Activated CD4-positive, CD25-positive, alpha-beta regulatory T cell (primary cell): ENCODE data around the gene C1orf115.
"Not testable (repeated sequence)": the region's sequence is repeated elsewhere in the genome, so short reads cannot be mapped to it uniquely, and the experiment has no call there.

Experiments
- DNase-seq, 4 experiments: peaks; one replicate each; lab custom pipeline; 2025; lab: John Stamatoyannopoulos, UW

C1orf115 gene, protein sequence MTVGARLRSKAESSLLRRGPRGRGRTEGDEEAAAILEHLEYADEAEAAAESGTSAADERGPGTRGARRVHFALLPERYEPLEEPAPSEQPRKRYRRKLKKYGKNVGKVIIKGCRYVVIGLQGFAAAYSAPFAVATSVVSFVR

DNA sequence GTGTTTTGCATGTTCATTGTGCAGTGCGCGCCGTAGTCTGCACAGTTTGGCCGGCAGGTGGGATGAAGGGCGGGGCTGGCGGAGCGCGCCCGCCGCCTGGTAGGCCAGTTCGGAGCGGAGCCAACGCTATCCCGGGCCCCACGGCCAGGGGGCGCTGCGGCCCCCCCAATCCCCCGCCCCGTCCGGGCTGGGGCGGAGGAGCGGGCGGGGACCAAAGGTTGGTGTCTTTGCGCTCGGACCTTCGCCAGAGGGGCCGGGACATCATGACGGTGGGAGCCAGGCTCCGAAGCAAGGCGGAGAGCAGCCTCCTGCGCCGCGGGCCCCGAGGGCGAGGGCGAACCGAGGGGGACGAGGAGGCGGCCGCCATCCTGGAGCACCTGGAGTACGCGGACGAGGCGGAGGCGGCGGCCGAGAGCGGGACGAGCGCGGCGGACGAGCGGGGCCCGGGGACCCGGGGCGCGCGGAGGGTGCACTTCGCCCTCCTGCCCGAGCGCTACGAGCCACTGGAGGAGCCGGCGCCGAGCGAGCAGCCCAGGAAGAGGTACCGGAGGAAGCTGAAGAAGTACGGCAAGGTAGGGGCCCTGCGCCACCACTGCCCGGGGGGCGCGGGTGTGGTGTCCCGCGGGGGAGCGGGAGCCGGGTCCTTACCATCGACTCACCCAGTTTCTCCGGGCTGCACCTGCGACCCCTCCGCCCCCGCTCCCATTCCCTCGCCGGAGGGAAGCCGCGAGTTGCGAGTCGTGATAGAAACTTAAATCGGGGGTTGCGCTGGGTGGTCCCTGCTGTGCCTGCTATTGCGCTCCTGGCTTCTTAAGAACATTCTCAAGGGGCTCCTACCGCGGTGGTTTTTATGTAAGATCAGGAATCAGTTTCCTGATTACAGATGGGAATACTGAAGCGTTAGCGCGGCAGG lies at the start of gene C1orf115:
C1orf115 (plus strand) TSS at position 224 of the 913 bp plus-strand sequence; CDS start at position 264, 40 bp downstream.
- DNase-seq, result peak; percentile 13 to 59 (median 33)

DNA sequence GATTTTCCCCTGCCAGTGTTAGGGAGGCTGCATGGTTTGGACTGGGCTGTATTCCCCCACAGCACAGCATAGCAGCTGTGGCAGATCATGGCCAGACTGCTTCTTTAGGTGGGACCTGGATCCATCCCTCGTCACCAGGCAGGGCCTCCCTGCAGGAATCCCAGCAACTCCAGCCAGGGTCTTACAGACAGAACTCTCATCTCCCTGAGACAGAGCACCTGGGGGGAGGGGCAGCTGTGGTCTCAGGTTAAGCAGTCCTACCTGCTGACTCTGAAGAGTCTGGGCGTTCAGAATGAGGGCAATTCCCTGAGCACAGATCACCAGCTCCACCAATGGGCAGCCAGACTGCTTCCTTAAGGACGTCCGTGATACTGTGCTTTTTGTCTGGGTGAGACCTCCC lies 47.9 kb upstream of the C1orf115 start:
- no peak for DNase-seq

DNA sequence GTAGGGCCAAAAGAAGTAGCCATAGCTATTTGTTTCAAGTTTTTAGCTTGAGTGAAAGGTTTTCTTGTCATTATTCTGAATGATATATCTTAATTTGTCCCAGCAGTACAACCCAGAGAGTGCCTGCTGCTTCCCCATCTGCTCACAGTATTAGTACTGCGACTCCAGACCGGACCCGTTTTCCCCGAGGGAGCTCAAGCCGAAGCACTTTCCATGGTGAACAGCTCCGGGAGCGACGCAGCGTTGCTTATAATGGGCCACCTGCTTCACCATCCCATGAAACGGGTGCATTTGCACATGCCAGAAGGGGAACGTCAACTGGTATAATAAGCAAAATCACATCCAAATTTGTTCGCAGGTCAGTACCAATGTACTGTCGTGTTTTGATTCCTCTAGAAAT lies 37.2 kb upstream of the C1orf115 start:
- no peak for DNase-seq

DNA sequence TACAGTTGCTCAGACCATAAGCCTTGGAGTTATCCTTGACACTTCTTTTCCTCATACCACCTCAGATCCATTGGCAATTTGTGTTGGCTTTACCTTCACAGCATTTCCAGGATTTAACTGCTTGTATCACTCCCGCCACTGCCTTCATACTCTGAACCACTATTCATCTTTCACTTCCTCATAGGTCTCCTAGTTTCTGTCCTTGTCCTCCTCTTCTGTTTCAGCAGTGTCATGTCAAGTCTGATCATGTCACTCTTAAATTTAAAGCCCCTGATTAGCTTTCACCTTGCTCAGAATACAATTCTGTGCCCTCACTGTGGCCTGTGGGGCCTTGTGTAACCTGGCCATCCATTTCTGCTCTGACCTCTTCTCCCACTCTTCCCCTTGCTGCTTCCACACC lies 34.7 kb upstream of the C1orf115 start:
- no peak for DNase-seq

DNA sequence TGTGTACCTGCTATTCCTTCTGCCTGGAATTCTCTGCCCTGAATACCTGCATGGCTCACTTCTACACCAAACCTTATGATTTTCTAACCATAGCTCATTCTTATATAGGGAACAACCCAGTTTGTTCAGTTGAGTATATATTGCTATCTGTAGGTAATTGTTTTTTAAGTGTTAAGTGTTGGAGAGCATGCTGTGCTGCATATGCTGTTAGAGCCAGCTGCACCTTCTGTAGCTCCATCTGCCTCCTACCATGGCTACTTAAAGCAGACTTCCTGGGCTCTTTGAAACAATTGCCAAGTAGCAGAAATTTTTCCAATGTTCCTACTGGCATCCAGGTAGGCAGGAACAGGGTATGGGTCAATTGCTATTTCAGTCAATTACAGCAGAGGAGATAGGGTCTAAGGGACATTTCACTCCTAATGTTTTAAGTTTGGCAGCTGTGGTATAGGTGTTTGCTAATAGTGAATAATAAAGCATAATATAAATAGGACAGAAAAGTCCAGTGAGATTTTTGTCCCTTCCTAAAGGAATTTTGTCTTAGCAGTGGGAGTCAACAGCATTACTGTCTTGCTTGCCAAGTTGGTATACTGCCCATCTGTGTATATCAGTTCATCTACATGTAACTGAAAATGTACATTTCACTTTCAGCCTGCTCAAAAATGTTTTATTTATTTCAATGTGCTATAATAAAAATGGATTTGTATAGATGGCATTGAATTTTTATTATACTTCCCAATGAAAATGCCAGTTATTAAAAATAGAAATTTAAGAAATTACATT lies 34.0 kb upstream of the C1orf115 start:
- DNase-seq, result no peak

DNA sequence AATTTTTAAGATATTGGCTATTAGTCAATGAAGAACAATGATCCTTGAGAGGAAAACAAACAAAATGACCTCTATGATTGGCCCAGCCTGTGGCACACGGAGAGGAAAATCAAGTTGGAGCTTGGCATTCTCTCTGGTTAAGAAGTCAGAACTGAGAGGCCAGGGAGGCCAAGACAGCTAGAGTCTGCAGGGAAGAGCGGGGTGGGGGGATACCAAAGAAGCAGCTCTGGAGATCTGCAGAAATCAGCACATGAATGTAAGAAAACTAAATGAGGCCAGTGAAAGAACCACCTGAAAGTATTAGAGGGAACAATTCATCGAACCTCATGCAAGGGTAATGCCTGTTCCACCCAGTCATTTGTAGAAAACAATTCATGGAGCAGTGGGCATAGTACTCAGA lies 23.8 kb upstream of the C1orf115 start:
- DNase-seq, result no peak

DNA sequence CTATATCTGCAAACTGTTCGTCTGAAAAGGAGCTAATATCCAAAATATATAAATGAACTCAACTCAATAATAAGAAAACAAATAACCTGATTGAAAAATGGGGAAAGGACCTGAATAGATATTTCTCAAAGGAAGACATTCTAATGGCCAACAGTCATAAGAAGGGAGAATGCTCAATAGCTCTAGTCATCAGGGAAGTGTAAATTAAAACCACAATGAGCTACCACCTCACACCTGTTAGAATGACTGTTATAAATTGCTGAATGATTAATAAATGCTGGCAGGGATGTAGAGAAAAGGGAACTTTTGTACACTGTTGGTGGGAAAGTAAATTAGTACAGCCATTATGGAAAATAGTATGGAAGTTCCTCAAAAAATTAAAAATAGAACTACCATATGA lies 21.2 kb upstream of the C1orf115 start:
- no peak for DNase-seq

DNA sequence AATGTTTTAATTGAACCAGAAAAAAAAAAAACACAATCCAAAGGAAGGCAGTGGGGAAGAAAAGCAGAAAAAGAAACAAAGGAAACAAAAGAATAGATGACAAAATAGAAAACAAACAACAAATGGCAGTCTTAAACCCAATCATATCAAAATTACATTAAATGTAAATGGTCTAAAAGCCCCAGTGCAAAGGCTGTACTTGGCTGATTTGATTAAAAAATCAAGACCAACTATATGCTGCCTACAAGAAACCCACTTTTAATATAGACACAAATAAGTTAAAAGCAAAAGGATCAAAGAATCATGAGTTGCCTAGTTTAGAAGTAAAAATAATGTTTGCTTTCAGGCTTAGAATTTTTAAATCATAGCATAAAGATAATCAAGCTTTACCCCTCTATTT lies 19.8 kb upstream of the C1orf115 start:
- no peak for DNase-seq

DNA sequence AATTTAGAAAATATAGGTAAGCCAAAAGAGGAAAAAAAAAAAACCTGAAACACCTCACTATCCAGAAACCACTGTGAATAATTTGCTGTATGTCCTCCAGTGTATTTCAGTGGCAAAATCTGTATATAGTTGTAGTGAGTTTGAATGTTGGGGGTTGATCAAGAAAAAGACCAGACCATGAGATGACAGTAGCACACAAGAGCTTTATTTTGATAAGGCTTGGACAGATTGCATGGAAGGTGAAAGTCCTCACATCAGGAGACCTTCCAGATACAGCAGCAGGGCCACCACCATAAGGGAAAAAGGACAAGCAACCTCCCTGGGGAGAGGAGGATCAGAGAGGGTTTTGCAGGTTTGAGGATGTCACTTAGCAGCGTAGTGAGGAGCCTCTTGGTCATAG lies 16.2 kb upstream of the C1orf115 start:
- DNase-seq, result no peak

DNA sequence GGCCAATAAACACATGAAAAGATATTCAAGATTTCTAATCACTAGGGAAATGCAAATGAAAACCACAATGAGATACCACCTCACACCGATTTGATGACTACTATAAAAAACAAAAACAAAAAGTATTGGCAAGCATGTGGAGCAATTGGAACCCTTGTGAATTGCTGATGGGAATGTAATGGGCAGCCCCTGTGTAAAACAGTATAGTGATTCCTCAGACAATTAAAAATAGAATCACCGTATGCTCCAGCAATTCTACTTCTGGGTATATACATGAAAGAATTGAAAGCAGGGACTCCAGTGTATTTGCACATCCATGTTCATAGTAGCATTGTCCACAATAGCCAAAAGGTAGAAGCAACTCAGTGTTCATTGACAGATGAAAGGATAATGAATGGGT lies 12.9 kb upstream of the C1orf115 start:
- DNase-seq, result no peak

DNA sequence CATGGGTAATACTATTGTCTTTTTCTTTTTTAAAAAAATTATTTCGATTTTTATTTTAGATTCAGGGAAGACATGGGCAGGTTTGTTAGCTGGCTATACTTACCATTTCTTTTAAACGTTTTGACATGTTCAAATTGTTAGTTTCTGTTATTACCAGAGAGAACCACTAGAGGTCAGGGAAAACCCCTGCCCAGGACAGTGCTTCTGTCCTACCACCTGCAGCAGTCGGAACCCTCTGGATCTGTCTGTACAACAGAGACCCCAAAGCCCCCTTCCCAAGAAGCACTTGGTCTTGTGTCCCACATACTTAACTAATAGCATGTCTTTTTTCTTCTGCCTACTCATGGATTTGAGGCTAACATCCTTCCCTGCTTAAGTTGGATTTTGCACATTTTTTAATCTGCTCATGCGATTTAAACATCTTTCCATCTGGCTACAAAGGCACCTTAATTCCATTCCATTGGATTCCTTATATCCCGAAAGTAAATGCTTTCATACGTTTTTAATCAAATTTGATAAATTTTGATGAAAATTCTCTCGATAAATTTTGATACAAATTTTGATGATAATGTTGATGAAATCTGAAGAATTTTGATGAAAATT lies 10.0 kb upstream of the C1orf115 start:
- no peak for DNase-seq

DNA sequence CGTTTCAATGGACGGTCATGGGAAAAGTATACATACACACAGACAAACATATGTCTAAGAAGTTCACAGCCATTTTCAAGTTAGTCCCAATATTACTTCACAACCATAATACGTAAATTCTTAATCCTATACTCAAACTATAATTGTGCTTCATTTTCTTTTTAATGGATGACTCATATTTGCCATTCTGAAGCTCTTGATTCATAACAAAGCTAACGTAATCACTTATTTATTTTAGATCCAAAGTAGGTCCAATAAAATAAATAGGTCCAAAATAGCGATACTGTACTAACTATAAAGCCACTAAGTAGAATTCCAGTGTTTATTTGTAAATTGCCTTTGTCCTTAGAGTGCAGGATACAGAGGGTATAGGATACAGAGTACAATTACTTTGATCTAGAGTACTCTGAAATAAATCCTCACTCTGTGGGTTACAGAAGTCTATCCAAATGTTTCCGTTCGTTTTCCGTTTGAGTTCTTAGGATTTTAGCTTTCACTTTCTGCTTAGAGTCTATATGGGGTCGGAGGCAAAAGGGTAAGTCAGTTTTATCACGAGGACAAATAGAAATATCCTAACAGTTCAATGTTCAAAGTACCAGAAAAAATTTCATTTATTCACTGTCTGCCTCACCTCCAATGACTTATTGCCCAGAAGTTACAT lies 8.8 kb upstream of the C1orf115 start:
- no peak for DNase-seq

DNA sequence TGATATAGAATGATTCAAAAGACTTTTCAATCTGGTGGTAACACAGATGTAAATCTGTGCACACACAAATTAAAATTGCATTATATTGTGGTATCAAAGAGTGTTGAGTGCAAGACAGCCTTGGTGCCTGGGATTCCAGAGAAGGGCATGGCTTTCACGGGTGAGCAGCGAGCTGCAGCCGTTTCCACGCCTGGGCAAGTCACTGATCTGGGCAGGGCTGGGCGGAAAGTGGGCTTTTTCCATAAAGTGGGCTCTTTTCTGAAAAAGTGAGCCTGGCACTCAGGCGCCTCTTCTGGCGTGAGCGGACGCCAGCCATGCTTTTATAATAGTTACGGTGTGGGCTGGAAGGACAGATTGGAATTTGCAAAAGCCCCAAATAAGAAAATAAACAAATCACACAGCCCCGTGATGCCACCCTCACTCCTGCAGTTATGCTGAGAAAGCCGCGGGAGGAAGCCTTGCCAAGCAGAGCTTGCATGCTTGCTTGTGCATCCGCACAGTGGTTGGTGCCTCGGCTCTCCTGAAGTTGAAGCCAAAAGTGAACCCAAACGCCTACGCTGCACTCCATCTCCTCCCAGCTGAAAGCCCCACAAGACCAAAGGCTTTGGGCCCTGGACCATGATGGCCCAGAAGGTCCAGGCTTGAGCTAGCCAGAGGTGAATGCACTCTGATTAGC lies 7.1 kb upstream of the C1orf115 start:
- DNase-seq, result no peak

DNA sequence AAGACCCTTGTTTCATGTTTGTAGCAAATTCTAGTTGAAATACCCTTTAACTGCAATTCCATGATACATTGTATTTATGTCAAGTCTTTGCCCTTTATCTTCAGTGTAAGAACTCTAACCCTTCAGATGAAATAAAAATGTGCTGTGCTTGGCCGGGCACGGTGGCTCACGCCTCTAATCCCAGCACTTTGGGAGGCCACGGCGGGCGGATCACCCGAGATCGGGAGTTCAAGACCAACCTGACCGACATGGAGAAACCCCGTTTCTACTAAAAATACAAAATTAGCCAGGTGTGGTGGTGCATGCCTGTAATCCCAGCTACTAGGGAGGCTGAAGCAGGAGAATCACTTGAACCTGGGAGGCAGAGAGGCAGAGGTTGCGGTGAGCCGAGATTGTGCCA lies 6.4 kb upstream of the C1orf115 start:
- DNase-seq, result not testable (repeated sequence)

DNA sequence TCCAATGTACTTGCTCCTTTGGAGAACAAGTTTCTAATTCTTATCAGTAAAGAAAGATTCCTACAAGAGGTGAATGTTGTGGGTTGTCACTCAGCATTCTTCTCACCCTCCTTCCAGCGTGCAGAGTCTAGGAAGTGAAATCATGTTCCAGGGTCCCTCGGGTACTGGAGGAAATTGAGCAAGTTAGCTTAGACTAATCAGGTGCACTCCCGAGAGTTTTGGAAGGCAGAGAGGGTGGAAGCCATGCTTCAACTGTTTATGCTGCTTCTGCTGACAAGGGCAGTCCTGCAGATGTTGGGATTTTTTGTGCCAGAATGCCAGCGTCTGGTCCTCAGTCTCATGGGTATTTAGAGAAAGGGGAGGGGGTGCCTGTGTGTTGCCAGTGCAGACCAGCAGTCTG lies 5.3 kb upstream of the C1orf115 start:
- no peak for DNase-seq

DNA sequence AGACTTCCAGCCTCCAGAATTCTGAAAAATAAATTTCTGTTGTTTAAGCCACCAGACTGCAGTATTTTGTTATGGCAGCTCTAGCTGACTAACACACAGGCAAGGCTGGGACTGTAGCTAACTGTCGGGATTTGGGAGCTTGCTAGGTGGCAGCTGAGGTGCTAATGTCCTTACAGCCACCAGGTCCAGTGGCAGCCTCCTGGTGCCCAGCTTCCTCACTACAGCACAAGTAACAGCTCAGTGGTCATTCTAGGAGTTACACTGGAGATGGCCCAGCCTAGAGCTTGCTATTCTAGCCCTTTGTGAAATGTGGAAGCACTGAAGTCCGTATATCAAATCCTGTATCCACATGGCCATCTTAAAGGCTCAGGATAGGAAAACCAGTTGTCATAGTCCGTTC lies 4.3 kb upstream of the C1orf115 start:
- no peak for DNase-seq

DNA sequence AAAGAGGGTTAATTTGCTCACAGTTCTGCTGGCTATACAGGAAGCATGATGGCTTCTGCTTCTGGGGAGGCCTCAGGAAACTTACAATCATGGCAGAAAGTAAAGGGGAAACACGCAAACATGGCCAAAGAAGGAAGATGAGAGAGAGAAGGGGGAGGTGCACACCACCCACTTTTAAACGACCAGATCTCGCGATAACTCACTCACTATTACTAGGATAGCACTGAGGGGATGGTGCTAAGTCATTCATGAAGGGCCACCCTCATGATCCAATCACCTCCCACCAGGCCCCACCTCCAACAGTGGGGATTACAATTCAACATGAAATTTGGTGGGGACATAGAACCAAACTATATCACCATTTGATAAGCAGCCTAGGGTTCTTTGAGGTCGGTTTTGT lies 2.4 kb upstream of the C1orf115 start:
- DNase-seq, result no peak

DNA sequence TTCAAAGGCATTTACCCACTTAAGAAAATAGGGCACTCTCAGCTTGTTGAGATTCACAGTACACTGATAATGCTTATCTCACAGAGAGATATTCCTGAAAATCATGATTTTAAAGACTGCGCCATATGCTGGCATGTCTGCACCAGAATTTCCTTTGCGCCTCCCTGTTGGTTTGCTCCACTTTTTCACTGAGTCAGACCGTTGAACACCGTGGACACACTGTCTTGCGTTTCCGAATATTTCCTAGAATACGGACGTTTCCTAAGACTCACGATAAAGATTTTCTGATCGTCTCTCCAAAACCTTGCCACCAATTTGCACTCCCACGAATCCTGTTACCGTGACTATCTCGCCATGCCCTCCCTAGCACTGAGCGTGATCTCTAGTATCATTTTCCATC lies 497 bp upstream of the C1orf115 start:
- no peak for DNase-seq

DNA sequence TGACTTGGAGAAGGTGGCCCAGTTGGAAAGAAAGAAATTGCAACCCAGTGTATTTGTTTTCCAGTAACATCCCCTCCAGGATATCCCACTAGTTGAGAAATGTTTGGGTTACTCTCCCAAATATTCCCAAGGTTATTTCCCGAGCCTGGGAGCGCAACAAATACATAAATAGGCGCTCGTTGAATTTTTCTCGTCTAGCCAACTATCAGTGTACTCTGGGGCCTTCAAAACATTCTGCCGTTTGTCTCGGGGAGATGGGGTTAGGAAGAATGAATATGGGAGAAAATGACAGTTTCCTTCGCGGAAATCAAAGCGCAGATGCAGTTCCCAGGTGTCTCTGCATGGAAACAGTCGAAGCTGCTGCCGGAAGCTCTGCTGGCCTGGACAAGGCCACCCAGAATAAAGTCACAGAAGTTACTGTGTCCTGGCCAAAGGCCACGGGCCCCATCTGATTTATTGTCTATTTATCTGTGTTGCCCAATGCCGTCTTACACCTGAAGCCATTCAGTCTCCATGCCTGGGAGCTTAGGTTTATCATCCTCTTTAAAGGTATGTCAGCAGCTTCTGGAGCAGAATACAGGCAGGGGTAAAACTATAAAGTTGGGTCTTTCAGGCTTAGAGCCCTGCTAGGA lies 1.0 kb downstream of the C1orf115 start:
- no peak for DNase-seq

DNA sequence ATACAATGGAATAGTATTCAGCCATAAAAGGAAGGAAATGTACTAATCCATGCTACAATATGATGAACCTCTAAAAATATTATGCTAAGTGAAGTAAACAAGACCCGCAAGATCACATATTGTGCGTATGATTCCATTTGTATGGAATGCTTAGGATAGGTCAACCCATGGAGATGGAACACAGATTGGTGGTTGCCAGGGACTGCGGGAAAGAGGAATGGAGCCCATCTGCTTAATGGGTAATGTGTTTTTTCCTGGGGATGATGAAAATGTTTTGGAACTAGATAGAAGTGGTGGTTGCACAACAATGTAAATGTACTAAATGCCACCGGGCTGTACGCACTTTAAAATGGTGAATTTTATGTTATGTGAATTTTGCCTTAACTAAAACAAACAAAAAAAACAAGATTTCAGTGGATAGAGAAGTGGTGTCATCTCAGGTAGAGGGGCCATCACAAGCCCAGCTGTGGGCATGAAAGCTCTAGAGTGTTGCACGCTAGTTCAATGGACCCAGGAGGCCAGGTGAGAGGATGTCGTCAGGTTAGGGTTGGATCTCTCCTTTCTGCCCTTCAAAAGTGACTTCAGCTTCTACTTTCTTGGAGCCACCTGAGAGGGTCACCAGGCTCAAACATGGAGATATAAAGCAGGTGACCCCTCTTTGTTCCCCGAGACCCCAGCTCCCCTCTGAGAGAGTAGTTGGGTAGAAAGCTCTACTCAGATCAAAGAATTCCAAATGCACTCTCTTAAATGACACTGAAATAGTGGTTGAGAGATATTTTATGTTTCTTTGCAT lies 2.5 kb downstream of the C1orf115 start:
- no peak for DNase-seq
